Pancreas (tissue), 10 donors: Measurements from ENCODE around the gene SNTG2. TPM values are rescaled to one million over a fixed set of nuclear protein-coding genes. Genes with fewer than 3 reads are reported as not detected.

Experiments used
- ATAC-seq, 4 donors: fragments of 200-7000 bp; cut with Tn5 transposase; one replicate each; pipeline versions ENCODE4 v1.8.0 to v1.9.1; 2020; ENCODE audit warnings: mild to moderate bottlenecking in 4 of 4, moderate library complexity in 4 of 4
- DNase-seq, 6 donors: peaks; one replicate each; pipeline ENCODE4 v3.0.0-alpha.2; 2020
- FAIRE-seq: peaks from 2 replicates; lab custom pipeline; 2012; peaks lifted over from hg19 to GRCh38; lab: Jason Lieb, UNC
- H3K27ac ChIP-seq, 4 donors: fragments of 200-600 bp; sonication (generic); 1 replicate in 3 of 4; 2 replicates in 1 of 4; pipeline versions ENCODE4 v1.5.0 to v1.8.0; 2020
- H3K27me3 ChIP-seq, 4 donors: fragments of 200-600 bp; one replicate each; pipeline ENCODE4 v1.8.0; 2021
- H3K36me3 ChIP-seq, 3 donors: fragments of 200-600 bp; sonication (generic) in 1 of 3; one replicate each; pipeline versions ENCODE4 v1.5.0 to v1.8.0; 2020 to 2021
- H3K4me1 ChIP-seq, 3 donors: fragments of 200-600 bp; one replicate each; pipeline ENCODE4 v1.8.0; 2021
- H3K4me3 ChIP-seq, 4 donors: fragments of 200-600 bp; sonication (generic) in 2 of 4; one replicate each; pipeline versions ENCODE4 v1.5.0 to v1.8.0; 2020 to 2021
- H3K9me3 ChIP-seq, 4 donors: fragments of 200-600 bp; one replicate each; pipeline ENCODE4 v1.8.0; 2021
- WGBS, 2 donors: extraction: QIAGEN DNeasy Blood & Tissue Kit; methylation state at CpG; one replicate each; pipeline ENCODE4 v1.1.7; 2013; 5-methylcytosine and 5-hydroxymethylcytosine counted together
- intact Hi-C, 3 donors: fragments of 100-400 bp; cut with DNase I; formaldehyde crosslinking; loops; one replicate each; pipeline versions ENCODE4 v1.11.1 to v1.14.2; 2022
- polyA plus RNA-seq, 2 donors: library from polyadenylated mRNA; stranded (reverse); fragments of 200-250 nt; gene quantifications; one replicate each; pipeline ENCODE4 v1.2.3, GENCODE V29; 2013
- total RNA-seq, 6 donors: library from RNA; stranded (reverse); fragmentation: NEBNext Ultra II Directional in 4 of 6; extraction: Animal tissue kit (Norgen Biotek cat#: 25700) in 4 of 6; gene quantifications; one replicate each; pipeline versions ENCODE4 v1.2.1 to v1.2.4, GENCODE V29; 2021 to 2023
- TF ChIP-seq, protein P1 (sequence below), 4 donors: fragments of 200-600 bp; sonication (generic) in 3 of 4; IDR thresholded peaks; one replicate each; pipeline versions ENCODE4 v1.5.0 to v1.8.0; 2021; ENCODE audit warnings: antibody characterized with exemption in 4 of 4
- donor health status: healthy with polysubstance abuse.
- donor health status: DM: no; HTN: no; CAD: no; lungs with moderate emphysema.
- donor health status: DM: no; HTN: no; CAD: no.
- donor health status: control.
- donor health status: control.
- donor health status: Bipolar disorder and iron deficiency.
- donor health status: DM: yes; HTN: yes; CAD: no.
- donor health status: DM: no; HTN: no; CAD: no.
- donor health status: DM: no; HTN: no; CAD: no.
- donor health status: DM: yes; HTN: yes; CAD: no.

Gene SNTG2
- total and polyA plus RNA-seq, 8 donors: 1.4 to 19.2 (median 4.6) TPM

DNA sequence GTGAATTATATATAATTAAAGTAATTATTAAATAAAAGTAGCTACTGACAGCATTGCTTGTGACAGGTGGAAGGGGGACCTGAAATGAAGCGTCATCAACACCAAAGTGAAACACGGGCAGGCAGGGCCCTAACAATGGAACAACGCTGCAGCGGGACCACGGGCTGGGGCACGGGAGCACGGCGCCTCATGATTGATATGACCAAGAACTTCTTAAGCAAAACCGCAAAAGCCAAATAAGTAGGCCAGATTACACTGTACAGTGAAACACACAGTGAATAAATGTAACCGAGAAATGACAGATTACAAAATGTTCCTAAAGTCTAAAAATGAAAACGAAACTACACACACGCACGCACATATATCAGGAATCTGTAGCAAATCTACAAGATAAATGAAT is 81.4 kb downstream of the SNTG2 start:
- WGBS, 2 donors: 82 to 88% methylated on average over 13 of the region's 13 CpGs
- Histone ChIP-seq H3K27ac (no peak overlapping the region), H3K27me3 (no peaks in the 10 kb centered on the region), H3K4me1 (no peaks in the 10 kb centered on the region), H3K9me3 (no peaks in the 10 kb centered on the region), H3K36me3 (no peaks in the 10 kb centered on the region), H3K4me3 (no peak overlapping the region)
- DNase-seq: no peak
- no peak for FAIRE-seq
- TF ChIP-seq, protein P1, sequence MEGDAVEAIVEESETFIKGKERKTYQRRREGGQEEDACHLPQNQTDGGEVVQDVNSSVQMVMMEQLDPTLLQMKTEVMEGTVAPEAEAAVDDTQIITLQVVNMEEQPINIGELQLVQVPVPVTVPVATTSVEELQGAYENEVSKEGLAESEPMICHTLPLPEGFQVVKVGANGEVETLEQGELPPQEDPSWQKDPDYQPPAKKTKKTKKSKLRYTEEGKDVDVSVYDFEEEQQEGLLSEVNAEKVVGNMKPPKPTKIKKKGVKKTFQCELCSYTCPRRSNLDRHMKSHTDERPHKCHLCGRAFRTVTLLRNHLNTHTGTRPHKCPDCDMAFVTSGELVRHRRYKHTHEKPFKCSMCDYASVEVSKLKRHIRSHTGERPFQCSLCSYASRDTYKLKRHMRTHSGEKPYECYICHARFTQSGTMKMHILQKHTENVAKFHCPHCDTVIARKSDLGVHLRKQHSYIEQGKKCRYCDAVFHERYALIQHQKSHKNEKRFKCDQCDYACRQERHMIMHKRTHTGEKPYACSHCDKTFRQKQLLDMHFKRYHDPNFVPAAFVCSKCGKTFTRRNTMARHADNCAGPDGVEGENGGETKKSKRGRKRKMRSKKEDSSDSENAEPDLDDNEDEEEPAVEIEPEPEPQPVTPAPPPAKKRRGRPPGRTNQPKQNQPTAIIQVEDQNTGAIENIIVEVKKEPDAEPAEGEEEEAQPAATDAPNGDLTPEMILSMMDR (IDR thresholded peaks at IDR 0.05): no peak
- intact Hi-C loops: no loop called here
- no peak for ATAC-seq

DNA sequence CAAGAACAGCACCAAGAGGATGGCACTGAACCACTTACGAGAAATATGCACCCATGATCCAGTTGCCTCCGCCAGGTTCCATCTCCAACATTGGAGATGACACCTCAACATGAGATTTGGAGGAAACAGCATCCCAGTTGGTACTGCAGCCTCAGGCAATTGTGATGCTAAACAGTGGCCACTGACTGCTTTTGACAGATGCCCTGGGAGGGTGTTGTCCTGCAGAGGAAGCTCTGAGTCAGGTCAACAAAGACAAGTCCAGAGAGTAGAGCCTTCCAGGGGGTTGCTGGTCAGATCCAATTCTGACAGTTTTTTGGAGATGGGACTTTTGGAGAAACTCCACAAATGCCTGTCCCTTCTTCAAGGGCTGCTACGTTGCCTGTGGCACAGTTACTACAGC is 82.4 kb downstream of the SNTG2 start:
- no peak for FAIRE-seq

DNA sequence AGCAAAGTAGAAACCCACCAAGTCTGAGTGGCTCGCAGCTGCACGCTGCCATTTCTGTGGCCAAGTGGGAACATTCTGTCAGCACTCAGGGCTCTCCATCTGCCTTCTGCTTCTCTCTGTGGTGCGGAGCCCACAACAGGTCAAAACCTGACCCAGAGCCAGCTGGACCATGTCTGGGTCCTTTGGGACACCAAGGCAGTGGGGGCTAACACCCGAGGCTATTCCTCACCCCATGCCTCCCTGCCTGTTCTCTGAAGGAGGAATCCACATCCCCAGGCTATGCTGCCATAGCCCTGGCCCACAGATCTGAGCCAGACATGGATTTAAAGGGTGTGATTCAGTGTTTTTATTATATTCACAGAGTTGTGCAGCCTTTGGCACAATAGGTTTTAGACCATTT is 86.4 kb downstream of the SNTG2 start:
- Histone ChIP-seq H3K36me3 (no peaks in the 10 kb centered on the region), H3K9me3 (no peaks in the 10 kb centered on the region), H3K27ac (no peak overlapping the region), H3K27me3 (no peaks in the 10 kb centered on the region), H3K4me1 (no peaks in the 10 kb centered on the region), H3K4me3 (no peak overlapping the region)
- no peak for DNase-seq
- TF ChIP-seq, protein P1 (IDR thresholded peaks at IDR 0.05): no peak
- intact Hi-C loops: no loop called here
- 67% methylated on average over 4 of the region's 4 CpGs for WGBS, 2 donors
- ATAC-seq: no peak
- FAIRE-seq: no peak

More for the DNA sequence above, 82.4 kb downstream of the SNTG2 start:
- Histone ChIP-seq H3K9me3 (no peaks in the 10 kb centered on the region), H3K4me3 (no peak overlapping the region), H3K4me1 (no peaks in the 10 kb centered on the region), H3K36me3 (no peaks in the 10 kb centered on the region), H3K27me3 (no peaks in the 10 kb centered on the region), H3K27ac (no peak overlapping the region)
- intact Hi-C loops: no loop called here
- TF ChIP-seq, protein P1 (IDR thresholded peaks at IDR 0.05): no peak
- no peak for ATAC-seq
- 76 to 78% methylated on average over 3 of the region's 3 CpGs for WGBS, 2 donors
- DNase-seq: no peak

DNA sequence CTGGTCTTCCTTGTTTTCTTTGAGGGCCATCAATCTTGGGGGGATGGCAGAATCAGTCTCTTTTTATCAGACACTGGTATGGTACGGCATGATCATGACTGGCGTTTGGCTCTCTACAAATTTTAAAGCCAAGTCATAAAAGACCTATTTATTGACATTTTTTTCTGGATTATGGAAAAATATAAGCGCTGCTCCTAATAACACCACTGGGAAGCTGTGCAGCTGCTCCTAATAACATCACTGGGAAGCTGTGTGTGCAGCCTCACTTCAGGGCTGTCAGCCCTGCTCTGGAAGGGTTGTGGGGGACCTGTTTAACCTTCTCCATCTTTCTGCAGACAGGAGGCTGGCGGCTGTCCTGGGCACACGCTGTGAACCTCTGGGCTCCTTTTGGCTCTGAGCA is 88.9 kb downstream of the SNTG2 start:
- ATAC-seq: no peak
- 50 to 51% methylated on average over 5 of the region's 5 CpGs for WGBS, 2 donors

More for the DNA sequence above, 88.9 kb downstream of the SNTG2 start:
- Histone ChIP-seq H3K9me3 (no peaks in the 10 kb centered on the region), H3K4me3 (no peak overlapping the region), H3K27ac (no peak overlapping the region), H3K4me1 (no peaks in the 10 kb centered on the region), H3K36me3 (no peaks in the 10 kb centered on the region), H3K27me3 (no peaks in the 10 kb centered on the region)
- no peak for FAIRE-seq
- intact Hi-C loops: no loop called here
- TF ChIP-seq, protein P1 (IDR thresholded peaks at IDR 0.05): no peak
- no peak for DNase-seq
